Measurements from ENCODE around the gene TP53BP1. TPM values are rescaled to one million over a fixed set of nuclear protein-coding genes. Genes with fewer than 3 reads are reported as not detected.

Gene TP53BP1
- total RNA-seq, 2 experiments from 2014 or later = 27.1 to 27.5 TPM

GRCh38 chr15:43492266-43492665 is 690 bp downstream of the TP53BP1 start:
- peaks cover 25% of the 10 kb centered on the region for H3K4me1 Mint-ChIP-seq
- POLR2A ChIA-PET = interaction anchor here (2.9 kb wide), 1 partner anchor 18 kb away, joined by 25 read pairs; no protein-coding TSS in a partner anchor
- peak overlapping the region; percentile 100 for H3K4me3 Mint-ChIP-seq
- peaks cover 15% of the 10 kb centered on the region for H3K36me3 Mint-ChIP-seq
- H3K27ac Mint-ChIP-seq = peak overlapping the region; percentile 95
- ATAC-seq (ENCODE audit: low read depth) (no peak), DNase-seq (no peak)
- H3K9me3 Mint-ChIP-seq = no peaks in the 10 kb centered on the region
- H3K27me3 Mint-ChIP-seq = no peaks in the 10 kb centered on the region

DNA sequence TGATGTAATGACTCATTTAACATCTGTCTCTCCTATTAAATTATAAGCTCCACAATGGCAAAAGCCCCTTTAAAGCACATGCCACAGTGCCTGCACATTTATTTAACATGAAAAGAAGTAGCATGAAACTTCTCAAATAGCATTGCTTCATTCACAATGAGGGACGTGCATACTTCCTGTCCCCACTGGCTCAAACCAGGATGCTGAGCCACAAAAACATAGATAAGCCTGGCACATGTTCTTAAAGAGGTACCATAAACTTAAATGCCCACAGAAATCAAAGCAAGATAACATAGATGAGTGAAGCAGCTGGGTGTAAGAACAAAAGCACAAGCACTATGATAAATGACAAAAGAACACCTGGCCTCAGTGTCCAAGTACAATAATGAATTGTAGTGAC is 3.8 kb downstream of the TP53BP1 start:
- Mint-ChIP-seq H3K27ac (no peak overlapping the region), H3K9me3 (no peaks in the 10 kb centered on the region), H3K4me3 (no peak overlapping the region), H3K36me3 (peaks cover 15% of the 10 kb centered on the region), H3K27me3 (no peaks in the 10 kb centered on the region), H3K4me1 (peaks cover 25% of the 10 kb centered on the region)
- POLR2A ChIA-PET = no interaction called here
- DNase-seq = no peak
- ATAC-seq (ENCODE audit: low read depth) = no peak

DNA sequence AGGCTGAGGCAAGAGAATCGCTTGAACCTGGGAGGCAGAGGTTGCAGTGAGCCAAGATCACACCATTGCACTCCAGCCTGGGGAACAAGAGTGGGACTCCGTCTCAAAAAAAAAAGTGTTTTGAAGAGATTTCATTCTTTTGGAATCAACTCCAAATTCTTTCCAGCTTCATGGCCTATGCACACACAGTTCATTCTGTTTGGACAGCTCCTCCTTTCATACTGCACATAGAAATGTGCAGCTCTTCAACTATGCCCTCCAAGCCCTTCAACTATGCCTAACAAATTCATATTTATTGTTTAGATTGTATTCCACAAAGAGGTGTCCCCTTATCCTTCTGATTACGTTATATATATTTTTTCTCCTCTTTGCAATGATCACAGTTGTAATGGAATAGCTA is 4.2 kb downstream of the TP53BP1 start:
- no peak overlapping the region for H3K27ac Mint-ChIP-seq
- peaks cover 24% of the 10 kb centered on the region for H3K4me1 Mint-ChIP-seq
- H3K36me3 Mint-ChIP-seq = peaks cover 15% of the 10 kb centered on the region

DNA sequence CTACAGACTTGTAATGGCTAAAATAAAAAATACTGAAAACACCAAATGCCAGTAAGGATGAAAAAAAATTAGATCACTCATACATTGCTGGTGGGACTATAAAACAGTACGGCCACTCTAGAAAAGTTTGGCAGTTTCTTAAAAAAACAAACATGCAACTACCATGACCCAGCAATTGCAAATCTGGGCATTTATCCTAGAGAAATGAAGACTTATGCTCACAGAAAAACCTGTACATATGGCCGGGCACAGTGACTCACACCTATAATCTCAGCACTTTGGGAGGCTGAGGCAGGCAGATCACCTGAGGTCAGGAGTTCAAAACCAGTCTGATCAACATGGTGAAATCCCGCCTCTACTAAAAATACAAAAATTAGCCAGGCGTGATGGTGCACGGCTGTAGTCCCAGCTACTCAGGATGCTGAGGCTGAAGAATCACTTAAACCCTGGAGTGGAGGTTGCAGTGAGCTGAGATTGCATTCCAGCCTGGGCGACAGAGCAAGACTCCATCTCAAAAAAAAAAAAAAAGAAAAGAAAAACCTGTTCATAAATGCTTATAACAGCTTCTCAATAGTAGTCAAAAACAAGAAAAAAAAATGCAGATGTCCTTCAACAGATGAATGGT is 5.6 kb downstream of the TP53BP1 start:
- no peak overlapping the region for H3K27ac Mint-ChIP-seq
- peaks cover 13% of the 10 kb centered on the region for H3K36me3 Mint-ChIP-seq
- ATAC-seq (ENCODE audit: low read depth) (no peak), DNase-seq (no peak)
- H3K9me3 Mint-ChIP-seq = no peaks in the 10 kb centered on the region
- peaks cover 18% of the 10 kb centered on the region for H3K4me1 Mint-ChIP-seq
- H3K4me3 Mint-ChIP-seq = no peak overlapping the region
- H3K27me3 Mint-ChIP-seq = no peaks in the 10 kb centered on the region
- POLR2A ChIA-PET = no interaction called here

More for the DNA sequence above, 4.2 kb downstream of the TP53BP1 start:
- POLR2A ChIA-PET = no interaction called here
- H3K9me3 Mint-ChIP-seq = no peaks in the 10 kb centered on the region
- no peaks in the 10 kb centered on the region for H3K27me3 Mint-ChIP-seq
- no peak overlapping the region for H3K4me3 Mint-ChIP-seq
- no peak for ATAC-seq (ENCODE audit: low read depth)
- no peak for DNase-seq

- DNase-seq (no peak), ATAC-seq (ENCODE audit: low read depth) (no peak)
- H3K4me3 Mint-ChIP-seq = no peak overlapping the region
- H3K9me3 Mint-ChIP-seq = no peaks in the 10 kb centered on the region
- H3K36me3 Mint-ChIP-seq = peaks cover 6% of the 10 kb centered on the region
- no peaks in the 10 kb centered on the region for H3K27me3 Mint-ChIP-seq
- H3K27ac Mint-ChIP-seq = no peak overlapping the region
- POLR2A ChIA-PET = interaction anchor here (0.6 kb wide), 1 partner anchor 383 kb away, joined by 5 read pairs; no protein-coding TSS in a partner anchor
- H3K4me1 Mint-ChIP-seq = peaks cover 8% of the 10 kb centered on the region
Observed at GRCh38 chr15:43484455-43484854, 8.5 kb downstream of the TP53BP1 start.

- H3K4me1 Mint-ChIP-seq = peaks cover 2% of the 10 kb centered on the region
- POLR2A ChIA-PET = interaction anchor here (0.5 kb wide), 1 partner anchor 46 kb away, joined by 3 read pairs; no protein-coding TSS in a partner anchor
- DNase-seq (no peak), ATAC-seq (ENCODE audit: low read depth) (no peak)
- no peaks in the 10 kb centered on the region for H3K9me3 Mint-ChIP-seq
- no peaks in the 10 kb centered on the region for H3K27me3 Mint-ChIP-seq
- no peak overlapping the region for H3K4me3 Mint-ChIP-seq
- no peak overlapping the region for H3K27ac Mint-ChIP-seq
- H3K36me3 Mint-ChIP-seq = peaks cover 8% of the 10 kb centered on the region
Observed at GRCh38 chr15:43483297-43484128, 9.4 kb downstream of the TP53BP1 start.

GRCh38 chr15:43473885-43474284 is 19.1 kb downstream of the TP53BP1 start:
- peaks cover 28% of the 10 kb centered on the region for H3K36me3 Mint-ChIP-seq
- no peak overlapping the region for H3K4me3 Mint-ChIP-seq
- H3K27me3 Mint-ChIP-seq = no peaks in the 10 kb centered on the region
- ATAC-seq (ENCODE audit: low read depth) = no peak
- no peaks in the 10 kb centered on the region for H3K4me1 Mint-ChIP-seq
- DNase-seq = no peak
- no peaks in the 10 kb centered on the region for H3K9me3 Mint-ChIP-seq
- POLR2A ChIA-PET = no interaction called here
- no peak overlapping the region for H3K27ac Mint-ChIP-seq

GRCh38 chr15:43471975-43472374 is 21.0 kb downstream of the TP53BP1 start:
- no peaks in the 10 kb centered on the region for H3K27me3 Mint-ChIP-seq
- peaks cover 15% of the 10 kb centered on the region for H3K36me3 Mint-ChIP-seq
- no peak overlapping the region for H3K4me3 Mint-ChIP-seq
- DNase-seq (no peak), ATAC-seq (ENCODE audit: low read depth) (no peak)
- no peak overlapping the region for H3K27ac Mint-ChIP-seq
- H3K9me3 Mint-ChIP-seq = no peaks in the 10 kb centered on the region
- peaks cover 2% of the 10 kb centered on the region for H3K4me1 Mint-ChIP-seq
- POLR2A ChIA-PET = no interaction called here

DNA sequence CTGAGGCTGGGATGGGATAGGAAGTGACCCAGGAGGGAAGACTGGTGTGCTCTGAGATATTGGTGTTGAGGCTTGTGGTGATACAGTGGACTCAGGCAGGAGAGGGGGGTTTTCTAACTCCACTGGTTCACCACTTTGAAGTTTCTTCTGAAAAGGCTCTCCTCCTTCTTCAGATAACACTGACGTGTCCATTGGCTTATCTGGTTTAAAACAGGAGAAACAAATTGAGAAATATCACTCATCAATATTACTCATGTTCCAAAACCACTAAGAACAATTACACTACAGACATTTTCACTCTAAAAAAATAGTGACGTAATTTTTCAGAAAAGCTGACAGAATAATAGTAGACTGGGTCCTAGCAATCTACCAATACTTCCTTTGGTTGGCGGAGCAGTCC is 23.1 kb downstream of the TP53BP1 start:
- DNase-seq = no peak
- Mint-ChIP-seq H3K4me3 (no peak overlapping the region), H3K27ac (no peak overlapping the region), H3K27me3 (no peaks in the 10 kb centered on the region), H3K36me3 (peaks cover 12% of the 10 kb centered on the region), H3K9me3 (no peaks in the 10 kb centered on the region), H3K4me1 (peaks cover 2% of the 10 kb centered on the region)
- POLR2A ChIA-PET = no interaction called here
- no peak for ATAC-seq (ENCODE audit: low read depth)

DNA sequence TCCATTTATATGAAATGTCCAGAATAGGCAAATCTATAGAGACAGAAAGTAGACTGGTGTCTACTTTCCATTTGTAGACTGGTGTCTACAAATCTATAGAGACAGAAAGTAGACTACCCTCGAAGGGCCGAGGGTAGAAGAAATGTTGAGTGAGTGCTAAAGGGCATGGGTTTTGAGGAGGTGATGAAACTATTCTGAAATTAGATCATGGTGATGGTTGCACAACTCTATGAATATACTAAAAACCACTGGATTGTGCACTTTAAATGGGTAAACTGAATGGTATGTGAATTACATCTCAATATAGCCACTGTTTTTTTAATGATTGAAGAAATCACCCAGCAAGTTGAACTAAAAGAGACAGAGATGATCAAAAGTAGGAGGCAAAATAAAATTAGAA is 27.9 kb downstream of the TP53BP1 start:
- peaks cover 2% of the 10 kb centered on the region for H3K4me1 Mint-ChIP-seq
- POLR2A ChIA-PET = no interaction called here
- no peak for DNase-seq
- H3K27ac Mint-ChIP-seq = no peak overlapping the region
- no peak overlapping the region for H3K4me3 Mint-ChIP-seq
- no peaks in the 10 kb centered on the region for H3K27me3 Mint-ChIP-seq
- no peaks in the 10 kb centered on the region for H3K9me3 Mint-ChIP-seq
- no peak for ATAC-seq (ENCODE audit: low read depth)
- H3K36me3 Mint-ChIP-seq = peaks cover 16% of the 10 kb centered on the region

- no peak for DNase-seq
- no peaks in the 10 kb centered on the region for H3K9me3 Mint-ChIP-seq
- peaks cover 14% of the 10 kb centered on the region for H3K36me3 Mint-ChIP-seq
- no peak overlapping the region for H3K4me3 Mint-ChIP-seq
- peaks cover 2% of the 10 kb centered on the region for H3K4me1 Mint-ChIP-seq
- POLR2A ChIA-PET = no interaction called here
- no peak for ATAC-seq (ENCODE audit: low read depth)
- no peaks in the 10 kb centered on the region for H3K27me3 Mint-ChIP-seq
- no peak overlapping the region for H3K27ac Mint-ChIP-seq
Observed at GRCh38 chr15:43463998-43464397, 29.0 kb downstream of the TP53BP1 start.

- no peak for ATAC-seq (ENCODE audit: low read depth)
- H3K27me3 Mint-ChIP-seq = no peaks in the 10 kb centered on the region
- H3K4me3 Mint-ChIP-seq = no peak overlapping the region
- H3K4me1 Mint-ChIP-seq = peaks cover 2% of the 10 kb centered on the region
- H3K9me3 Mint-ChIP-seq = no peaks in the 10 kb centered on the region
- DNase-seq = no peak
- POLR2A ChIA-PET = no interaction called here
- H3K36me3 Mint-ChIP-seq = peaks cover 14% of the 10 kb centered on the region
- H3K27ac Mint-ChIP-seq = no peak overlapping the region
Observed at GRCh38 chr15:43463507-43463906, 29.4 kb downstream of the TP53BP1 start.

GRCh38 chr15:43449981-43450380 is 43.0 kb downstream of the TP53BP1 start:
- H3K4me1 Mint-ChIP-seq = peaks cover 4% of the 10 kb centered on the region
- no peaks in the 10 kb centered on the region for H3K9me3 Mint-ChIP-seq
- POLR2A ChIA-PET = no interaction called here
- no peak for DNase-seq
- H3K27ac Mint-ChIP-seq = no peak overlapping the region
- no peak for ATAC-seq (ENCODE audit: low read depth)
- peaks cover 9% of the 10 kb centered on the region for H3K36me3 Mint-ChIP-seq
- no peak overlapping the region for H3K4me3 Mint-ChIP-seq
- no peaks in the 10 kb centered on the region for H3K27me3 Mint-ChIP-seq

GRCh38 chr15:43446344-43446743 is 46.6 kb downstream of the TP53BP1 start:
- Mint-ChIP-seq H3K4me1 (peaks cover 6% of the 10 kb centered on the region), H3K27ac (no peak overlapping the region), H3K36me3 (peaks cover 9% of the 10 kb centered on the region), H3K4me3 (no peak overlapping the region), H3K27me3 (no peaks in the 10 kb centered on the region), H3K9me3 (no peaks in the 10 kb centered on the region)
- ATAC-seq (ENCODE audit: low read depth) = no peak
- DNase-seq = no peak
- POLR2A ChIA-PET = no interaction called here
